Esophagus muscularis mucosa (tissue), 4 donors: ENCODE results near the gene OTOG.

Experiments used
- CTCF ChIP-seq, 3 experiments: fragments of 200-600 bp in 2 of 3; fragments of 450-650 bp in 1 of 3; sonication (generic) in 2 of 3; IDR thresholded peaks; one replicate each; pipeline ENCODE4 v1.5.1; 2017 to 2019; ENCODE audit warnings: antibody characterized with exemption in 3 of 3, mild to moderate bottlenecking in 2 of 3, moderate library complexity in 1 of 3
- EP300 ChIP-seq: sonication (generic); formaldehyde crosslinking; IDR thresholded peaks from one replicate; pipeline ENCODE4 v1.6.1; 2017; ENCODE audit warnings: antibody characterized with exemption
- POLR2A ChIP-seq: fragments of 450-650 bp; IDR thresholded peaks from one replicate; pipeline ENCODE4 v1.6.1; 2017; ENCODE audit warnings: antibody characterized with exemption, moderate library complexity, mild to moderate bottlenecking, low read depth
- POLR2AphosphoS5 ChIP-seq, 2 donors: sonication (generic); formaldehyde crosslinking; IDR thresholded peaks; one replicate each; pipeline ENCODE4 v1.6.1; 2017; ENCODE audit warnings: antibody characterized with exemption in 2 of 2

DNA sequence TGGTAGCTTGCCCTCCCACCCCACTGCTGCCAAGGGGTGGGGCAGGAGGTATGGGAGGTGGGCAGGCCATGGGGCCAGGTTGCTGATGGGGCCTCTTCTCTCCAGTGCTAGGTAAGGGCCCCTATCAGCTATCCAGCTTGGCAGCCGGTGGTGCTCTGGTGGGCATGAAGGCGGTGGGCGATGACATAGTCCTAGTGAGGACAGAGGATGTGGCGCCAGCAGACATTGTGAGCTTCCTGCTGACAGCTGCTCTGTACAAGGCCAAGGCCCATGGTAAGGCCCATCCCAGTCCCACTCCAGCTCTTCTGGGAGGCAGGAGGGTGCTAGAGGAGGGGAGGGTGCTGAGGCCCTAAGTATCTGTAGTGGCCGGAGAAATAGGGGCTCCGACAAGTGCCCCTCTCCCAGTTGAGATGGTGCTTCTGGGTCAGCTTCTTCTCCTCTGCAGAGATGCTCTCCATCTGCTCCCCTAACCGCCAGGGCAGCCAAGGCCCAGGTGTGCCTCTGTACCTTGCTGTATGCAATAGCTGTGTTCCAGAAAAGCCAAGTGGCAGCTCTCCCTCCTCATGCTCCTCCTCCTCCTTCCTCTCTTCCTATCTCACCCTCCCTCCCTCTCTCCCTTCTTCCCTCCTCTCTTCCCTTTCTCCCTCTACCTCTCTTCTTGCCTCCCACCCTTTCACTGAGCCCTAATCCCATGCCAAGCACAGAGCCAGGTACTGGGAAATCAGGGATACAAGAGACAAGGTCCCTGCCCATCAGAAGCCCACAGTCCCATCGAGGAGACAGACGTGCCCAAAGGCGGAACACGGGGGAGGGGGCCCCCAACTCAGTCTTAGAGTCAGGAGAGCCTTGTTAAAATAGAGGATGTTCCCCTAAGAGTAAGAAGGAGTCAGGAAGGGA is 55.3 kb downstream of the OTOG start:
- TF ChIP-seq CTCF (IDR thresholded peaks at IDR 0.05) = no peak
- no peak for TF ChIP-seq POLR2AphosphoS5 (IDR thresholded peaks at IDR 0.05)
- TF ChIP-seq EP300 = no peak
- TF ChIP-seq POLR2A = no peak
